ENCODE data around the gene NME9.
A peak's percentile ranks its signal among the peaks of the same experiment; 100 is the strongest.

The NME9 gene

GRCh38 chr3:138257986-138258385 lies 71.7 kb downstream of the NME9 start:
- Histone ChIP-seq H3K27ac (ENCODE audit: low read length) (no peak overlapping the region), H3K4me1 (ENCODE audit: low read length) (peaks cover 22% of the 10 kb centered on the region), H4K20me1 (ENCODE audit: insufficient read depth, low read length) (no peaks in the 10 kb centered on the region), H3K27me3 (replicated peaks; ENCODE audit: insufficient read depth, low read length) (no peaks in the 10 kb centered on the region), H3K36me3 (replicated peaks; ENCODE audit: insufficient read depth, low read length) (no peaks in the 10 kb centered on the region), H3K4me2 (ENCODE audit: low read depth, low read length) (peak overlapping the region; percentile 34; the same call in 1 of the 2 replicates), H3F3A (ENCODE audit: insufficient read depth, low read length) (no peaks in the 10 kb centered on the region), H3K9ac (ENCODE audit: low read length) (no peak overlapping the region), H3K79me2 (ENCODE audit: low read length) (no peaks in the 10 kb centered on the region), H3K4me3 (ENCODE audit: low read length) (no peak overlapping the region), H3K9me2 (replicated peaks; ENCODE audit: insufficient read depth, low read length) (no peaks in the 10 kb centered on the region), H2AFZ (ENCODE audit: low read length) (no peak overlapping the region), H3K9me3 (replicated peaks; ENCODE audit: insufficient read depth, low read length) (no peaks in the 10 kb centered on the region)
- TF ChIP-seq, protein P1, sequence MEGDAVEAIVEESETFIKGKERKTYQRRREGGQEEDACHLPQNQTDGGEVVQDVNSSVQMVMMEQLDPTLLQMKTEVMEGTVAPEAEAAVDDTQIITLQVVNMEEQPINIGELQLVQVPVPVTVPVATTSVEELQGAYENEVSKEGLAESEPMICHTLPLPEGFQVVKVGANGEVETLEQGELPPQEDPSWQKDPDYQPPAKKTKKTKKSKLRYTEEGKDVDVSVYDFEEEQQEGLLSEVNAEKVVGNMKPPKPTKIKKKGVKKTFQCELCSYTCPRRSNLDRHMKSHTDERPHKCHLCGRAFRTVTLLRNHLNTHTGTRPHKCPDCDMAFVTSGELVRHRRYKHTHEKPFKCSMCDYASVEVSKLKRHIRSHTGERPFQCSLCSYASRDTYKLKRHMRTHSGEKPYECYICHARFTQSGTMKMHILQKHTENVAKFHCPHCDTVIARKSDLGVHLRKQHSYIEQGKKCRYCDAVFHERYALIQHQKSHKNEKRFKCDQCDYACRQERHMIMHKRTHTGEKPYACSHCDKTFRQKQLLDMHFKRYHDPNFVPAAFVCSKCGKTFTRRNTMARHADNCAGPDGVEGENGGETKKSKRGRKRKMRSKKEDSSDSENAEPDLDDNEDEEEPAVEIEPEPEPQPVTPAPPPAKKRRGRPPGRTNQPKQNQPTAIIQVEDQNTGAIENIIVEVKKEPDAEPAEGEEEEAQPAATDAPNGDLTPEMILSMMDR (IDR thresholded peaks at IDR 0.05; ENCODE audit: low read length): no peak
- TF ChIP-seq EZH2 (optimal IDR thresholded peaks at IDR 0.05; ENCODE audit: low read depth, low read length): no peak
- no peak for TF ChIP-seq EZH2phosphoT487 (IDR thresholded peaks at IDR 0.05; ENCODE audit: low read length)
- peak; percentile 33 for DNase-seq

DNA sequence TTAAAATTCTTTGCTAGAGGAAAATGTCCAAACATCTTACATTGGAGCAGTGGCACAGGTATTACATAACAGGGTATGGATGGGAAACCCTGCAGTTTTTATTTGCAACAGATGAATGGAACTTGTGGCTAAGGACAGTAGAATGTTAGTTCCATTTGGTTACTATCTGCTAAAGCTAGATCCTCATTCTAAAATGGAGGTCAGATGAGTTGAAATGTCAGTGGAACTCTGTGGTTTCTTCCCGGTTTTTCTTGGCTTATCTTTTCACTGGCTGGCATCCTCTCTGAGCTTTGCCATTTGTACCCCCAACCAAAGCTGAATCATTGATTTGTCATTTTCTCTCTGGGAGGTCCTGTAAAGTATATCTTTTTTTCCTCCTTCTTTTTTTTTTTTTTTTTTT lies 73.6 kb downstream of the NME9 start:
- Histone ChIP-seq H3K4me3 (ENCODE audit: low read length) (no peak overlapping the region), H3K4me1 (ENCODE audit: low read length) (peaks cover 22% of the 10 kb centered on the region)
- TF ChIP-seq EZH2 (optimal IDR thresholded peaks at IDR 0.05; ENCODE audit: low read depth, low read length) (no peak), EZH2phosphoT487 (IDR thresholded peaks at IDR 0.05; ENCODE audit: low read length) (no peak)
- TF ChIP-seq, protein P1 (IDR thresholded peaks at IDR 0.05; ENCODE audit: low read length): no peak

DNA sequence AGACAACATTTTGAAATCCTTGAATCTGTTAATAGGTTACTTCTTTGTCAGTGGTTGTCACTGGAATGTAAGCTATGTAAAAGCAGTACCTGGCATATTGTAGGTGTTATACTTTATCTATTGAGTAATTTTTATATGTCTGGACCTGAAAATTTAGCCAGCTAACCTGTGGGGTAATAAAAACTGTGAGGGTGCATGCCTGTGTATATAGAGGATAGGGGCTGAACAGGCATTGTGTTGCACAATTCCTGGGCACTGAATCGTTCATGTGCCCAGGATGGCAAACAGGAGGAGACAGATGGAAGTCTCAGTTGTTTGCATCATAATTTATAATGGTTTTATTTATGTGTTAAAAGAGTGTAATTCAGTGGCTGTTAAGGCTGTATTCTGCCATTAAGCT lies 75.4 kb downstream of the NME9 start:
- no peak overlapping the region for H3K4me3 ChIP-seq (ENCODE audit: low read length)
- no peak overlapping the region for H3K4me2 ChIP-seq (ENCODE audit: low read depth, low read length)
- H2AFZ ChIP-seq (ENCODE audit: low read length): no peak overlapping the region
- no peak overlapping the region for H3K9ac ChIP-seq (ENCODE audit: low read length)
- TF ChIP-seq EZH2 (optimal IDR thresholded peaks at IDR 0.05; ENCODE audit: low read depth, low read length) (no peak), EZH2phosphoT487 (IDR thresholded peaks at IDR 0.05; ENCODE audit: low read length) (no peak)
- TF ChIP-seq, protein P1 (IDR thresholded peaks at IDR 0.05; ENCODE audit: low read length): no peak
- no peaks in the 10 kb centered on the region for H3K27me3 ChIP-seq (replicated peaks; ENCODE audit: insufficient read depth, low read length)
- no peaks in the 10 kb centered on the region for H3K79me2 ChIP-seq (ENCODE audit: low read length)
- H3K9me2 ChIP-seq (replicated peaks; ENCODE audit: insufficient read depth, low read length): no peaks in the 10 kb centered on the region
- no peaks in the 10 kb centered on the region for H3K36me3 ChIP-seq (replicated peaks; ENCODE audit: insufficient read depth, low read length)
- no peaks in the 10 kb centered on the region for H3K9me3 ChIP-seq (replicated peaks; ENCODE audit: insufficient read depth, low read length)
- H3F3A ChIP-seq (ENCODE audit: insufficient read depth, low read length): no peaks in the 10 kb centered on the region
- peaks cover 16% of the 10 kb centered on the region for H3K4me1 ChIP-seq (ENCODE audit: low read length)
- H4K20me1 ChIP-seq (ENCODE audit: insufficient read depth, low read length): no peaks in the 10 kb centered on the region
- no peak overlapping the region for H3K27ac ChIP-seq (ENCODE audit: low read length)
- no peak for DNase-seq

More for the DNA sequence above, 73.6 kb downstream of the NME9 start:
- Histone ChIP-seq H3K9me2 (replicated peaks; ENCODE audit: insufficient read depth, low read length) (no peaks in the 10 kb centered on the region), H3F3A (ENCODE audit: insufficient read depth, low read length) (no peaks in the 10 kb centered on the region), H3K27me3 (replicated peaks; ENCODE audit: insufficient read depth, low read length) (no peaks in the 10 kb centered on the region), H3K4me2 (ENCODE audit: low read depth, low read length) (no peak overlapping the region), H3K36me3 (replicated peaks; ENCODE audit: insufficient read depth, low read length) (no peaks in the 10 kb centered on the region), H3K79me2 (ENCODE audit: low read length) (no peaks in the 10 kb centered on the region), H4K20me1 (ENCODE audit: insufficient read depth, low read length) (no peaks in the 10 kb centered on the region), H3K27ac (ENCODE audit: low read length) (no peak overlapping the region), H3K9ac (ENCODE audit: low read length) (no peak overlapping the region), H2AFZ (ENCODE audit: low read length) (no peak overlapping the region), H3K9me3 (replicated peaks; ENCODE audit: insufficient read depth, low read length) (no peaks in the 10 kb centered on the region)
- DNase-seq: no peak

Measured in MM.1S (cell line).